ENCODE measurements around the gene C6orf62. TPM values are rescaled to one million over a fixed set of nuclear protein-coding genes. Genes with fewer than 3 reads are reported as not detected.

Gene C6orf62
- total RNA-seq, 1 experiment from 2014 or later, result 86.4 TPM

DNA sequence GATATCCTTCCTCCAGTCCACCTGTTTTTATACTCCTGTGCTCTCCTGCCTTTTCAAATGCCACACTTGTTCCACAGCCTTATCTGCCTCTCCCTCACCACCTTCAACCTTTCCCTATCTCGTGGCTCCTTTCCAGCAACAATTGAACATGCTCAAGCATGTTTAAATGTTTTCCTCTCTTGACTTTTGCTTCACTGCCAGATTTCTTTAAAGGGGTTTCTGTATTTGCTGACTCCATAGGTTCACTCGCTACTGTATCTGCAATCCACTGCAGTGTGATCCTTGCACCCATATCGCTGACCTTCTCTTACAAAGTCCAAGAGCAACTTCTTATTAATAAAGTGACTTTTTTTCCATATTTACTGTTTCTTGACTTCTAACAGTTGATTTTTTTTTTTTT lies 44.6 kb upstream of the C6orf62 start (continued):
- no peak for TF ChIP-seq CREB1 (CRISPR knock-in tag; IDR thresholded peaks at IDR 0.05)
- TF ChIP-seq, protein P1, sequence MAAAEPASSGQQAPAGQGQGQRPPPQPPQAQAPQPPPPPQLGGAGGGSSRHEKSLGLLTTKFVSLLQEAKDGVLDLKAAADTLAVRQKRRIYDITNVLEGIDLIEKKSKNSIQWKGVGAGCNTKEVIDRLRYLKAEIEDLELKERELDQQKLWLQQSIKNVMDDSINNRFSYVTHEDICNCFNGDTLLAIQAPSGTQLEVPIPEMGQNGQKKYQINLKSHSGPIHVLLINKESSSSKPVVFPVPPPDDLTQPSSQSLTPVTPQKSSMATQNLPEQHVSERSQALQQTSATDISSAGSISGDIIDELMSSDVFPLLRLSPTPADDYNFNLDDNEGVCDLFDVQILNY (CRISPR knock-in tag; IDR thresholded peaks at IDR 0.05), result no peak
- TF ChIP-seq, protein P2, sequence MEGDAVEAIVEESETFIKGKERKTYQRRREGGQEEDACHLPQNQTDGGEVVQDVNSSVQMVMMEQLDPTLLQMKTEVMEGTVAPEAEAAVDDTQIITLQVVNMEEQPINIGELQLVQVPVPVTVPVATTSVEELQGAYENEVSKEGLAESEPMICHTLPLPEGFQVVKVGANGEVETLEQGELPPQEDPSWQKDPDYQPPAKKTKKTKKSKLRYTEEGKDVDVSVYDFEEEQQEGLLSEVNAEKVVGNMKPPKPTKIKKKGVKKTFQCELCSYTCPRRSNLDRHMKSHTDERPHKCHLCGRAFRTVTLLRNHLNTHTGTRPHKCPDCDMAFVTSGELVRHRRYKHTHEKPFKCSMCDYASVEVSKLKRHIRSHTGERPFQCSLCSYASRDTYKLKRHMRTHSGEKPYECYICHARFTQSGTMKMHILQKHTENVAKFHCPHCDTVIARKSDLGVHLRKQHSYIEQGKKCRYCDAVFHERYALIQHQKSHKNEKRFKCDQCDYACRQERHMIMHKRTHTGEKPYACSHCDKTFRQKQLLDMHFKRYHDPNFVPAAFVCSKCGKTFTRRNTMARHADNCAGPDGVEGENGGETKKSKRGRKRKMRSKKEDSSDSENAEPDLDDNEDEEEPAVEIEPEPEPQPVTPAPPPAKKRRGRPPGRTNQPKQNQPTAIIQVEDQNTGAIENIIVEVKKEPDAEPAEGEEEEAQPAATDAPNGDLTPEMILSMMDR (IDR thresholded peaks at IDR 0.05), result no peak

DNA sequence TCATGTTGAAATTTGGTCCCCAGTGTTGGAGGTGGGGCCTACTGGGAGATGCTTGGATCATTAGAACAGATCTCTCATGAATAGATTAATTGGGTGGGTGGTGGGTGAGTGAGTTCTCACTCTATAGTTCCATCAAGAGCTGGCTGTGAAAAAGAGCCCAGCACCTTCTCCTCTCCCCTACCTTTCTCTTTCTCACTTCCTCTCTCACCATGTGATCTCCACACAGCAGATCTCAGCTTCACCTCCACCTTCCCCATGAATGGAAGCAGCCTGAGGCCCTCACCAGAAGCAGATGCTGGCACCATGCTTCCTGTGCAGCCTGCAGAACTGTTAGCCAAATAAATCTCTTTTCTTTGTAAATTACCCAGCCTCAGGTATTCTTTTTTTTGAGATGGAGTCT lies 42.9 kb upstream of the C6orf62 start:
- DNase-seq (ENCODE audit: low spot score) (no peak), ATAC-seq (no peak)
- no peaks in the 10 kb centered on the region for H3K36me3 Mint-ChIP-seq
- H3K4me3 Mint-ChIP-seq, result no peak overlapping the region
- H3K4me1 Mint-ChIP-seq, result peaks cover 5% of the 10 kb centered on the region; the same call in 1 of the 2 replicates
- peaks cover 4% of the 10 kb centered on the region for H3K9me3 Mint-ChIP-seq
- ChIA-PET CTCF (interaction anchor here (1.1 to 1.6 kb wide), 4 partner anchors 178 to 256 kb away, joined by 3 to 6 read pairs (median 4); no protein-coding TSS in a partner anchor), POLR2A (no interaction called here)
- no peak for TF ChIP-seq NFATC4 (CRISPR knock-in tag; IDR thresholded peaks at IDR 0.05)
- H3K27ac Mint-ChIP-seq, result no peak overlapping the region
- H3K27me3 Mint-ChIP-seq (ENCODE audit: low read depth), result no peaks in the 10 kb centered on the region; the same call in 1 of the 2 replicates

- Mint-ChIP-seq H3K27ac (no peak overlapping the region), H3K27me3 (ENCODE audit: low read depth) (no peaks in the 10 kb centered on the region; the same call in 1 of the 2 replicates), H3K9me3 (peaks cover 4% of the 10 kb centered on the region), H3K4me3 (no peak overlapping the region), H3K36me3 (no peaks in the 10 kb centered on the region), H3K4me1 (peaks cover 5% of the 10 kb centered on the region; the same call in 1 of the 2 replicates)
- ChIA-PET POLR2A (no interaction called here), CTCF (interaction anchor here (1.1 to 1.6 kb wide), 4 partner anchors 177 to 256 kb away, joined by 3 to 6 read pairs (median 4); no protein-coding TSS in a partner anchor)
- DNase-seq (ENCODE audit: low spot score), result peak; percentile 52
- peak; percentile 97 for ATAC-seq
- TF ChIP-seq E2F4 (CRISPR knock-in tag; IDR thresholded peaks at IDR 0.05; ENCODE audit: borderline replicate concordance, low read depth), result no peak
- TF ChIP-seq KAT7 (CRISPR knock-in tag; IDR thresholded peaks at IDR 0.05; ENCODE audit: borderline replicate concordance), result no peak
- TF ChIP-seq, protein P1 (CRISPR knock-in tag; IDR thresholded peaks at IDR 0.05), result 0 out of 2 replicates have a peak, but pooled peaks have one; percentile 28
- TF ChIP-seq RORB (CRISPR knock-in tag; IDR thresholded peaks at IDR 0.05), result no peak
These were observed 42.4 kb upstream of the C6orf62 start for GRCh38 chr6:24761193-24761835.

DNA sequence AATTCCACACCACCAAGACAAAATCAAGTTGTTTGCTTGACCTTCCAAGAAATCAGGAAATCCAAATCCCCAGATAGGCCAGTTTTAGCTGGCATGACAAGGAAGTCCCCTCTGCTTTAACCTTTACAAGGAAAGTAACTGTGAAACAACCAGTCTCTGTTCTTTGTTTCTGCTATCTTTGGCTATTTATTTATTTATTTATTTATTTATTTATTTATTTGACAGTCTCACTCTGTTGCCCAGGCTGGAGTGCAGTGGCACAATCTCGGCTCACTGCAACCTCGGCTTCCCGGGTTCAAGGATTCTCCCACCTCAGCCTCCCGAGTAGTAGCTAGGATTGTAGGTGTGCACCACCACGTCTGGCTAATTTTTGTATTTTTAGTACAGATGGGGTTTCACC lies 41.3 kb upstream of the C6orf62 start:
- no peak overlapping the region for H3K4me3 Mint-ChIP-seq
- DNase-seq (ENCODE audit: low spot score), result no peak
- ChIA-PET POLR2A (no interaction called here), CTCF (interaction anchor here (1.6 kb wide), 2 partner anchors 176 to 179 kb away, joined by 5 to 6 read pairs; no protein-coding TSS in a partner anchor)
- H3K9me3 Mint-ChIP-seq, result peaks cover 8% of the 10 kb centered on the region
- TF ChIP-seq ZNF423 (CRISPR knock-in tag; IDR thresholded peaks at IDR 0.05) (no peak), MYBL2 (CRISPR knock-in tag; IDR thresholded peaks at IDR 0.05) (no peak), ATF3 (CRISPR knock-in tag; conservative IDR thresholded peaks at IDR 0.05) (no peak)
- TF ChIP-seq, protein P3, sequence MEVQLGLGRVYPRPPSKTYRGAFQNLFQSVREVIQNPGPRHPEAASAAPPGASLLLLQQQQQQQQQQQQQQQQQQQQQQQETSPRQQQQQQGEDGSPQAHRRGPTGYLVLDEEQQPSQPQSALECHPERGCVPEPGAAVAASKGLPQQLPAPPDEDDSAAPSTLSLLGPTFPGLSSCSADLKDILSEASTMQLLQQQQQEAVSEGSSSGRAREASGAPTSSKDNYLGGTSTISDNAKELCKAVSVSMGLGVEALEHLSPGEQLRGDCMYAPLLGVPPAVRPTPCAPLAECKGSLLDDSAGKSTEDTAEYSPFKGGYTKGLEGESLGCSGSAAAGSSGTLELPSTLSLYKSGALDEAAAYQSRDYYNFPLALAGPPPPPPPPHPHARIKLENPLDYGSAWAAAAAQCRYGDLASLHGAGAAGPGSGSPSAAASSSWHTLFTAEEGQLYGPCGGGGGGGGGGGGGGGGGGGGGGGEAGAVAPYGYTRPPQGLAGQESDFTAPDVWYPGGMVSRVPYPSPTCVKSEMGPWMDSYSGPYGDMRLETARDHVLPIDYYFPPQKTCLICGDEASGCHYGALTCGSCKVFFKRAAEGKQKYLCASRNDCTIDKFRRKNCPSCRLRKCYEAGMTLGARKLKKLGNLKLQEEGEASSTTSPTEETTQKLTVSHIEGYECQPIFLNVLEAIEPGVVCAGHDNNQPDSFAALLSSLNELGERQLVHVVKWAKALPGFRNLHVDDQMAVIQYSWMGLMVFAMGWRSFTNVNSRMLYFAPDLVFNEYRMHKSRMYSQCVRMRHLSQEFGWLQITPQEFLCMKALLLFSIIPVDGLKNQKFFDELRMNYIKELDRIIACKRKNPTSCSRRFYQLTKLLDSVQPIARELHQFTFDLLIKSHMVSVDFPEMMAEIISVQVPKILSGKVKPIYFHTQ (CRISPR knock-in tag; IDR thresholded peaks at IDR 0.05), result no peak
- H3K27me3 Mint-ChIP-seq (ENCODE audit: low read depth), result no peaks in the 10 kb centered on the region; the same call in 1 of the 2 replicates
- H3K4me1 Mint-ChIP-seq, result peaks cover 5% of the 10 kb centered on the region; the same call in 1 of the 2 replicates
- H3K36me3 Mint-ChIP-seq, result no peaks in the 10 kb centered on the region
- ATAC-seq, result no peak
- no peak overlapping the region for H3K27ac Mint-ChIP-seq
